Peyer's patch (tissue), 4 donors: ENCODE measurements around the gene POU6F2. TPM values are rescaled to one million over a fixed set of nuclear protein-coding genes. Genes with fewer than 3 reads are reported as not detected.

Experiments
- DNase-seq, 3 donors: peaks; one replicate each; pipeline ENCODE4 v3.0.0-alpha.2; 2017 to 2019
- H3K27ac ChIP-seq, 4 donors: fragments of 200-600 bp; sonication (generic); one replicate each; pipeline ENCODE4 v1.5.1; 2016 to 2019
- H3K27me3 ChIP-seq, 2 donors: fragments of 200-600 bp; sonication (generic); one replicate each; pipeline ENCODE4 v1.5.1; 2019
- H3K36me3 ChIP-seq, 3 donors: fragments of 200-600 bp; sonication (generic); one replicate each; pipeline ENCODE4 v1.5.1; 2016 to 2019
- H3K4me1 ChIP-seq, 4 donors: fragments of 200-600 bp; sonication (generic); one replicate each; pipeline ENCODE4 v1.5.1; 2016 to 2019
- H3K4me3 ChIP-seq, 4 donors: fragments of 200-600 bp; sonication (generic); 1 replicate in 3 of 4; 2 replicates in 1 of 4; pipeline ENCODE4 v1.5.1; 2016 to 2019; ENCODE audit warnings: mild to moderate bottlenecking in 1 of 4
- H3K9me3 ChIP-seq, 4 donors: fragments of 200-600 bp; sonication (generic); one replicate each; pipeline ENCODE4 v1.5.1; 2016 to 2019; ENCODE audit warnings: mild to moderate bottlenecking in 1 of 4
- CTCF ChIP-seq, 6 experiments: fragments of 450-650 bp in 4 of 6; fragments of 200-600 bp in 2 of 6; sonication (generic) in 1 of 6; IDR thresholded peaks; one replicate each; pipeline ENCODE4 v1.5.1; 2017 to 2019; ENCODE audit warnings: antibody characterized with exemption in 6 of 6, mild to moderate bottlenecking in 3 of 6, moderate library complexity in 1 of 6
- POLR2A ChIP-seq, 2 donors: fragments of 450-650 bp; IDR thresholded peaks; one replicate each; pipeline ENCODE4 v1.5.1; 2017; ENCODE audit warnings: antibody characterized with exemption in 2 of 2, mild to moderate bottlenecking in 2 of 2, moderate library complexity in 2 of 2
- total RNA-seq, 4 donors: library from RNA; depleted of rRNA; stranded (reverse); fragments of >200 nt; gene quantifications; one replicate each; pipeline ENCODE4 v1.1.0, GENCODE V29; 2016

POU6F2 gene
- total RNA-seq, 4 donors from 2014 or later: 0.80 to 1.3 (median 1.2) TPM; not detected in 1

- no peaks in the 10 kb centered on the region for H3K27me3 ChIP-seq
Observed at GRCh38 chr7:39248692-39249090, 271.0 kb downstream of the POU6F2 start.

GRCh38 chr7:39249635-39250152 is 272.0 kb downstream of the POU6F2 start:
- no peaks in the 10 kb centered on the region for H3K36me3 ChIP-seq
- H3K4me3 ChIP-seq: no peak overlapping the region
- TF ChIP-seq CTCF (IDR thresholded peaks at IDR 0.05) (no peak), POLR2A (IDR thresholded peaks at IDR 0.05) (no peak)
- H3K4me1 ChIP-seq: no peaks in the 10 kb centered on the region
- no peaks in the 10 kb centered on the region for H3K27me3 ChIP-seq
- H3K27ac ChIP-seq: no peak overlapping the region
- no peaks in the 10 kb centered on the region for H3K9me3 ChIP-seq
- no peak for DNase-seq

More at GRCh38 chr7:39248692-39249090, 271.0 kb downstream of the POU6F2 start:
- H3K4me1 ChIP-seq: no peaks in the 10 kb centered on the region
- TF ChIP-seq CTCF (IDR thresholded peaks at IDR 0.05) (no peak), POLR2A (IDR thresholded peaks at IDR 0.05) (no peak)
- no peaks in the 10 kb centered on the region for H3K36me3 ChIP-seq
- no peak overlapping the region for H3K27ac ChIP-seq
- no peaks in the 10 kb centered on the region for H3K9me3 ChIP-seq
- H3K4me3 ChIP-seq: no peak overlapping the region
- DNase-seq: no peak

GRCh38 chr7:39252916-39253315 is 275.2 kb downstream of the POU6F2 start:
- H3K27ac ChIP-seq: no peak overlapping the region
- no peaks in the 10 kb centered on the region for H3K27me3 ChIP-seq
- no peak for DNase-seq
- H3K4me3 ChIP-seq: no peak overlapping the region
- no peak for TF ChIP-seq POLR2A (IDR thresholded peaks at IDR 0.05)
- TF ChIP-seq CTCF (IDR thresholded peaks at IDR 0.05): no peak
- H3K36me3 ChIP-seq: no peaks in the 10 kb centered on the region
- no peaks in the 10 kb centered on the region for H3K4me1 ChIP-seq
- H3K9me3 ChIP-seq: no peaks in the 10 kb centered on the region

GRCh38 chr7:39259391-39260003 is 281.8 kb downstream of the POU6F2 start:
- no peaks in the 10 kb centered on the region for H3K4me1 ChIP-seq
- no peak overlapping the region for H3K4me3 ChIP-seq
- no peaks in the 10 kb centered on the region for H3K9me3 ChIP-seq
- DNase-seq: no peak
- H3K27ac ChIP-seq: no peak overlapping the region
- TF ChIP-seq POLR2A (IDR thresholded peaks at IDR 0.05): no peak
- TF ChIP-seq CTCF (IDR thresholded peaks at IDR 0.05): no peak
- no peaks in the 10 kb centered on the region for H3K36me3 ChIP-seq
- H3K27me3 ChIP-seq: no peaks in the 10 kb centered on the region

GRCh38 chr7:39260279-39260844 is 282.7 kb downstream of the POU6F2 start:
- Histone ChIP-seq H3K27ac (no peak overlapping the region), H3K27me3 (no peaks in the 10 kb centered on the region), H3K4me3 (no peak overlapping the region), H3K9me3 (no peaks in the 10 kb centered on the region), H3K4me1 (no peaks in the 10 kb centered on the region), H3K36me3 (no peaks in the 10 kb centered on the region)
- TF ChIP-seq CTCF (IDR thresholded peaks at IDR 0.05): no peak
- TF ChIP-seq POLR2A (IDR thresholded peaks at IDR 0.05): no peak
- DNase-seq: no peak
